GM19455 (cell line): ENCODE measurements around the gene PIGZ.

Experiments
- ATAC-seq: cut with Tn5 transposase; IDR thresholded peaks from one replicate; pipeline ENCODE4 v1.9.1; 2021; ENCODE audit not compliant: unreplicated experiment

PIGZ gene

GRCh38 chr3:196916995-196917394, 51.6 kb downstream of the PIGZ start:
- ATAC-seq: no peak

- ATAC-seq: no peak
These were observed 52.4 kb downstream of the PIGZ start for GRCh38 chr3:196916221-196916620.

GRCh38 chr3:196915375-196915774, 53.3 kb downstream of the PIGZ start:
- no peak for ATAC-seq

GRCh38 chr3:196914866-196915265, 53.8 kb downstream of the PIGZ start:
- no peak for ATAC-seq

- no peak for ATAC-seq
These were observed 64.9 kb downstream of the PIGZ start for GRCh38 chr3:196903740-196904139.

- ATAC-seq: no peak
These were observed 66.3 kb downstream of the PIGZ start for GRCh38 chr3:196902296-196902695.

GRCh38 chr3:196901768-196902167, 66.9 kb downstream of the PIGZ start:
- ATAC-seq: no peak
